ENCODE results near the gene SH3GL1. TPM values are rescaled to one million over a fixed set of nuclear protein-coding genes. Genes with fewer than 3 reads are reported as not detected.

SH3GL1 gene
- total RNA-seq, 1 donor from 2014 or later = 65.6 TPM

DNA sequence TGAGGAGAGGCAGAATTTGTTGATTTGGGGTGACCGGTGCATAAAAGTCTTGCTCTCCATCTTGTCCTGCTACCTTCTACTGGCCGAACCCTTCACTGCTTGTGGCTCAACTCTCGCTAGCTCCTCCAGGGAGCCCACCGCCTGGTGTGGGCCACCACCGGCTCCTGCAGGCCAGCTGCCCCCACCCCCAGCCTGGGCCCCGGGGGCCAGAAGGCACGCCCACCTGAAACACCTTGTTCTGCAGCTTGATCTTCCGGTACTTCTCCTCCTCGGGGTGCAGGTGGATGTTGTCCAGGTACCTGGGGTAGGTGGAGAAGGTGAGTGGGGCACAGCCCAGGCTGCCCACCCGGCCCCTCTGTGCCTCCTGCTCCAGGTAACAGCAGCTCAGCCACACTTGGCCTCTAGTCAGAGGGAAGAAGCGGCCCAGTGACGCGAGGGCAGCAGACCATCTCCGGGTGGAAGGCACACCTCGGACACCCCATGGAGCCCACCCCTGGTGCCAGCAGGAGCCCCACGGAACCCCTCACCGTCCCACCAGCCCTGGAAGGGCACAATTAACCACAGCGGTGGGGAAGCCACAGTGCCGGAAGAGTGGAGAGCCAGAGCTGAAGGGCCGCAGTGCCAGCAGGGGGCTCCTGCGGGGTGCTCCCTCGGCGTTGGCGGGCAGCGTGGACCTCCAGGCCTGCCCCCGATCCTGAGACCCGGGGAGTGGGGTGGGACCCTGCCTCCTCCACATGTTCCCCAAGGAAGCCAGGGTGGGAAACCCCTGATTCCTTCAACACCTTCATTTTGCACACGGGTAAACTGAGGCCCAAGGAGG lies 47.2 kb upstream of the SH3GL1 start:
- no peaks in the 10 kb centered on the region for H3K27me3 ChIP-seq
- peaks cover 0 to 60% of the 10 kb centered on the region in 2 donors for H3K36me3 ChIP-seq
- DNase-seq (ENCODE audit: extremely low spot score in 2 of 2) = no peak
- H3K4me1 ChIP-seq = peaks cover 11% of the 10 kb centered on the region
- intact Hi-C loops (cut with DNase I) = no loop called here
- H3K27ac ChIP-seq = no peak overlapping the region
- H3K4me3 ChIP-seq = no peak overlapping the region
- TF ChIP-seq CTCF (IDR thresholded peaks at IDR 0.05) (no peak), POLR2AphosphoS5 (IDR thresholded peaks at IDR 0.05; ENCODE audit: insufficient read depth in 1 of 2, low read depth in 1 of 2) (no peak), POLR2A (IDR thresholded peaks at IDR 0.05) (no peak)
- no peaks in the 10 kb centered on the region for H3K9me3 ChIP-seq

GRCh38 chr19:4446704-4447200 lies 46.4 kb upstream of the SH3GL1 start:
- Histone ChIP-seq H3K27me3 (no peaks in the 10 kb centered on the region), H3K4me1 (peaks cover 11% of the 10 kb centered on the region), H3K9me3 (no peaks in the 10 kb centered on the region), H3K4me3 (no peak overlapping the region), H3K27ac (no peak overlapping the region), H3K36me3 (peaks cover 0 to 52% of the 10 kb centered on the region in 2 donors)
- DNase-seq (ENCODE audit: extremely low spot score in 2 of 2) = no peak
- no peak for TF ChIP-seq POLR2A (IDR thresholded peaks at IDR 0.05)
- no peak for TF ChIP-seq CTCF (IDR thresholded peaks at IDR 0.05)
- no peak for TF ChIP-seq POLR2AphosphoS5 (IDR thresholded peaks at IDR 0.05; ENCODE audit: insufficient read depth in 1 of 2, low read depth in 1 of 2)
- intact Hi-C loops (cut with DNase I) = no loop called here

- intact Hi-C loops (cut with DNase I) = no loop called here
- H3K4me1 ChIP-seq = peaks cover 11% of the 10 kb centered on the region
- H3K9me3 ChIP-seq = no peaks in the 10 kb centered on the region
- no peaks in the 10 kb centered on the region for H3K27me3 ChIP-seq
- no peak overlapping the region for H3K4me3 ChIP-seq
- H3K27ac ChIP-seq = no peak overlapping the region
- H3K36me3 ChIP-seq = peaks cover 0 to 46% of the 10 kb centered on the region in 2 donors
- no peak for DNase-seq (ENCODE audit: extremely low spot score in 2 of 2)
- TF ChIP-seq POLR2AphosphoS5 (IDR thresholded peaks at IDR 0.05; ENCODE audit: insufficient read depth in 1 of 2, low read depth in 1 of 2) (no peak), CTCF (IDR thresholded peaks at IDR 0.05) (no peak), POLR2A (IDR thresholded peaks at IDR 0.05) (no peak)
These were observed 45.8 kb upstream of the SH3GL1 start for GRCh38 chr19:4445963-4446703.

DNA sequence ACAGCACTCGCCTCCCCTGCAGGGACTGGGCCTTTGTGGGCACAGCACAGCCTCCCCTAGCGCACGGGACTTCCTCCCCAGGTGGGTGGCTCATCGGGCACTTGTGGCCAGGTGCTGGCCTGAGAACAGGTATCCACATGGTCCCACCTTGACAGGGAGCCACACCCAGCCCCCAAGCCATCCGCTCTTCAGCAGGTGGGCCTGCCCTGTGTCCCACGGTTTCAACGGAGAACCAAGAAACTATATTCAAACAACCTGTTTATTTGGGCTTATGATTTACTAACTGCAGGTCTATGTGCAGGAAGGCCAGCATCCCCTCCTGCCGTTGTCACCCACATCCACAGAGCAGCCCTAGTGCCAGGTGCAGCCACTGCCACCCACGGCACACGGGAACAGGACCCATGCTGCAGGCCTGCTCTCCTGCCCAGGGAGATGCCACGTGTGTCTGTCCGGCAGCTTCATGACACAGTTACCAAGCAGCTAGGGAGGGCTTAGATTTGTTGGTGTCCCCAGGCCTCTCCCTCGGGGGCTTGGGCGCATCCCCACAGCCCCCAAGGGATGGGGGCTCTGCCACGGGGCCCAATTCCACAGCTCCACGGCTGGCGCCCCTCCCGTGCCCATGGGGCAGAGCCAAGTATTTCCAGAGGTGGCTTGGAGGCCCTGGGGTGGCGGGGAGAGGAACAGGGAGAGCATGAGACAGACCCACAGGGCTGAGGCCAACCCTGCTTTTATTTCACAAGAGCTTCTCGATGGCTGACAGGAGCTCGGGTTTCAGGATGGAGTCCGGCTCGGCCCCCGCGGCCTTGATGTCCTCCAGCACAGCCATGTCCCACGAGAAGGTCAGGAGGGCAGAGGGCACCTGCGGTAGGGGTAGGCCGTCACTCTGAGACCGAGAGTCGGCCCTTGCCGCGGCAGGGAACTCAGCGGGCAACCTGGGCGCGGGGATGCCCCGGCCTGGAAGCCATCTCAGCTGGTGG lies 44.7 kb upstream of the SH3GL1 start:
- no peaks in the 10 kb centered on the region for H3K9me3 ChIP-seq
- peaks cover 0 to 40% of the 10 kb centered on the region in 2 donors for H3K36me3 ChIP-seq
- H3K27ac ChIP-seq = no peak overlapping the region

More for the DNA sequence above, 44.7 kb upstream of the SH3GL1 start:
- peaks cover 11% of the 10 kb centered on the region for H3K4me1 ChIP-seq
- DNase-seq (ENCODE audit: extremely low spot score in 2 of 2) = no peak
- intact Hi-C loops (cut with DNase I) = no loop called here
- no peak for TF ChIP-seq POLR2AphosphoS5 (IDR thresholded peaks at IDR 0.05; ENCODE audit: insufficient read depth in 1 of 2, low read depth in 1 of 2)
- no peak overlapping the region for H3K4me3 ChIP-seq
- H3K27me3 ChIP-seq = no peaks in the 10 kb centered on the region
